Stimulated activated effector memory CD8-positive, alpha-beta T cell treated with anti-CD3 and anti-CD28 coated beads, Interleukin-12 subunit alpha, Interleukin-12 subunit beta, amount 100 ng/mL, for 72 hours (primary cell): Measurements from ENCODE around the gene TSPAN9.

Source experiments
- ATAC-seq: fragments of 150-1000 bp; cut with Tn5 transposase; 2 replicates; pipeline ENCODE4 v1.10.0; 2021
- DNase-seq, 2 donors: peaks; one replicate each; pipeline ENCODE4 v3.0.0; 2021 to 2022; ENCODE audit warnings: low spot score in 2 of 2
- H3K27ac Mint-ChIP-seq: one replicate; pipeline ENCODE4 v1.8.0; 2022; ENCODE audit warnings: mild to moderate bottlenecking, mixed read lengths
- H3K36me3 Mint-ChIP-seq: one replicate; pipeline ENCODE4 v1.8.0; 2022; ENCODE audit warnings: mild to moderate bottlenecking, mixed read lengths
- H3K4me1 Mint-ChIP-seq: one replicate; pipeline ENCODE4 v1.8.0; 2022; ENCODE audit warnings: mixed read lengths
- H3K4me3 Mint-ChIP-seq: one replicate; pipeline ENCODE4 v1.8.0; 2022; ENCODE audit warnings: mild to moderate bottlenecking, mixed read lengths
- H3K9me3 Mint-ChIP-seq: one replicate; pipeline ENCODE4 v1.8.0; 2022; ENCODE audit warnings: mixed read lengths

The TSPAN9 gene

GRCh38 chr12:3144495-3144894 lies 67.3 kb downstream of the TSPAN9 start:
- ATAC-seq: no peak
- no peaks in the 10 kb centered on the region for H3K9me3 Mint-ChIP-seq

GRCh38 chr12:3145033-3145432 lies 67.9 kb downstream of the TSPAN9 start:
- H3K4me1 Mint-ChIP-seq: no peaks in the 10 kb centered on the region
- H3K4me3 Mint-ChIP-seq: no peak overlapping the region
- H3K36me3 Mint-ChIP-seq: no peaks in the 10 kb centered on the region

More at GRCh38 chr12:3144495-3144894, 67.3 kb downstream of the TSPAN9 start:
- Mint-ChIP-seq H3K27ac (no peak overlapping the region), H3K4me3 (no peak overlapping the region), H3K36me3 (no peaks in the 10 kb centered on the region), H3K4me1 (no peaks in the 10 kb centered on the region)
- no peak for DNase-seq

GRCh38 chr12:3145546-3146310 lies 68.5 kb downstream of the TSPAN9 start:
- ATAC-seq (no peak), DNase-seq (no peak)
- H3K27ac Mint-ChIP-seq: no peak overlapping the region
- H3K4me3 Mint-ChIP-seq: no peak overlapping the region
- no peaks in the 10 kb centered on the region for H3K4me1 Mint-ChIP-seq
- H3K36me3 Mint-ChIP-seq: no peaks in the 10 kb centered on the region
- H3K9me3 Mint-ChIP-seq: no peaks in the 10 kb centered on the region

More at GRCh38 chr12:3145033-3145432, 67.9 kb downstream of the TSPAN9 start:
- Mint-ChIP-seq H3K9me3 (no peaks in the 10 kb centered on the region), H3K27ac (no peak overlapping the region)
- no peak for ATAC-seq
- DNase-seq: no peak

- ATAC-seq: no peak
- no peak overlapping the region for H3K27ac Mint-ChIP-seq
- no peaks in the 10 kb centered on the region for H3K4me1 Mint-ChIP-seq
- H3K4me3 Mint-ChIP-seq: no peak overlapping the region
- H3K9me3 Mint-ChIP-seq: no peaks in the 10 kb centered on the region
- H3K36me3 Mint-ChIP-seq: no peaks in the 10 kb centered on the region
- DNase-seq: no peak
Observed at GRCh38 chr12:3147260-3147659, 70.1 kb downstream of the TSPAN9 start.

- Mint-ChIP-seq H3K4me3 (no peak overlapping the region), H3K36me3 (no peaks in the 10 kb centered on the region), H3K27ac (no peak overlapping the region), H3K4me1 (no peaks in the 10 kb centered on the region), H3K9me3 (no peaks in the 10 kb centered on the region)
- ATAC-seq: no peak
- no peak for DNase-seq
Observed at GRCh38 chr12:3148366-3149000, 71.3 kb downstream of the TSPAN9 start.

- no peaks in the 10 kb centered on the region for H3K9me3 Mint-ChIP-seq
- no peak overlapping the region for H3K27ac Mint-ChIP-seq
- no peaks in the 10 kb centered on the region for H3K36me3 Mint-ChIP-seq
- ATAC-seq (no peak), DNase-seq (no peak)
- H3K4me3 Mint-ChIP-seq: no peak overlapping the region
- no peaks in the 10 kb centered on the region for H3K4me1 Mint-ChIP-seq
Observed at GRCh38 chr12:3149515-3150307, 72.5 kb downstream of the TSPAN9 start.

- Mint-ChIP-seq H3K27ac (no peak overlapping the region), H3K36me3 (no peaks in the 10 kb centered on the region), H3K4me1 (no peaks in the 10 kb centered on the region), H3K9me3 (no peaks in the 10 kb centered on the region), H3K4me3 (no peak overlapping the region)
- DNase-seq (no peak), ATAC-seq (no peak)
Observed at GRCh38 chr12:3150308-3150670, 73.1 kb downstream of the TSPAN9 start.

- H3K4me3 Mint-ChIP-seq: no peak overlapping the region
- ATAC-seq (no peak), DNase-seq (no peak)
- H3K4me1 Mint-ChIP-seq: no peaks in the 10 kb centered on the region
- H3K9me3 Mint-ChIP-seq: no peaks in the 10 kb centered on the region
- no peak overlapping the region for H3K27ac Mint-ChIP-seq
- no peaks in the 10 kb centered on the region for H3K36me3 Mint-ChIP-seq
Observed at GRCh38 chr12:3150931-3151835, 74.0 kb downstream of the TSPAN9 start.

- Mint-ChIP-seq H3K4me3 (no peak overlapping the region), H3K9me3 (no peaks in the 10 kb centered on the region), H3K36me3 (no peaks in the 10 kb centered on the region), H3K27ac (no peak overlapping the region), H3K4me1 (no peaks in the 10 kb centered on the region)
- ATAC-seq (no peak), DNase-seq (no peak)
Observed at GRCh38 chr12:3152011-3152511, 74.9 kb downstream of the TSPAN9 start.

- no peak for DNase-seq
- no peak overlapping the region for H3K4me3 Mint-ChIP-seq
- peak; percentile 62 for ATAC-seq
- no peaks in the 10 kb centered on the region for H3K4me1 Mint-ChIP-seq
- no peaks in the 10 kb centered on the region for H3K9me3 Mint-ChIP-seq
- H3K27ac Mint-ChIP-seq: no peak overlapping the region
- no peaks in the 10 kb centered on the region for H3K36me3 Mint-ChIP-seq
Observed at GRCh38 chr12:3152892-3153291, 75.7 kb downstream of the TSPAN9 start.

- H3K4me3 Mint-ChIP-seq: no peak overlapping the region
- ATAC-seq (no peak), DNase-seq (no peak)
- H3K4me1 Mint-ChIP-seq: no peaks in the 10 kb centered on the region
- no peaks in the 10 kb centered on the region for H3K36me3 Mint-ChIP-seq
- H3K27ac Mint-ChIP-seq: no peak overlapping the region
- no peaks in the 10 kb centered on the region for H3K9me3 Mint-ChIP-seq
Observed at GRCh38 chr12:3154006-3154405, 76.8 kb downstream of the TSPAN9 start.

- Mint-ChIP-seq H3K27ac (no peak overlapping the region), H3K4me3 (no peak overlapping the region), H3K4me1 (no peaks in the 10 kb centered on the region), H3K36me3 (no peaks in the 10 kb centered on the region), H3K9me3 (no peaks in the 10 kb centered on the region)
- ATAC-seq (no peak), DNase-seq (no peak)
Observed at GRCh38 chr12:3155702-3156370, 78.7 kb downstream of the TSPAN9 start.

GRCh38 chr12:3157581-3158323 lies 80.6 kb downstream of the TSPAN9 start:
- Mint-ChIP-seq H3K27ac (no peak overlapping the region), H3K36me3 (no peaks in the 10 kb centered on the region), H3K4me3 (no peak overlapping the region), H3K9me3 (no peaks in the 10 kb centered on the region), H3K4me1 (no peaks in the 10 kb centered on the region)
- ATAC-seq: no peak
- no peak for DNase-seq
